HepG2 (cell line): ENCODE data around the gene TSN. TPM values are rescaled to one million over a fixed set of nuclear protein-coding genes. Genes with fewer than 3 reads are reported as not detected.

Experiments used
- ADNP ChIP-seq: sonication (generic); formaldehyde crosslinking; IDR thresholded peaks from 2 replicates; pipeline ENCODE4 v1.4.0; 2020; ENCODE audit warnings: missing genetic modification reagents
- ATAD3A ChIP-seq: sonication (generic); formaldehyde crosslinking; IDR thresholded peaks from 2 replicates; pipeline ENCODE4 v1.4.0; 2020; ENCODE audit warnings: missing genetic modification reagents
- BORCS8-MEF2B ChIP-seq: sonication (generic); formaldehyde crosslinking; IDR thresholded peaks from 2 replicates; pipeline ENCODE4 v1.8.0; 2022; ENCODE audit warnings: mild to moderate bottlenecking, missing genetic modification reagents
- CBX2 ChIP-seq, 2 experiments: fragments of 200-600 bp in 1 of 2; sonication (generic); formaldehyde crosslinking in 1 of 2; IDR thresholded peaks; 2 replicates each; pipeline versions ENCODE4 v1.7.0 to v1.8.1; 2018 to 2022; ENCODE audit warnings: low read depth in 2 of 2, low read length in 1 of 2, mild to moderate bottlenecking in 1 of 2, missing genetic modification reagents in 1 of 2
- ESRRA ChIP-seq: sonication (generic); formaldehyde crosslinking; IDR thresholded peaks from 2 replicates; pipeline ENCODE4 v1.5.1; 2020; ENCODE audit warnings: mild to moderate bottlenecking, low read depth, missing genetic modification reagents
- JUN ChIP-seq: sonication (generic); formaldehyde crosslinking; IDR thresholded peaks from 2 replicates; pipeline ENCODE4 v1.4.0; 2020; ENCODE audit warnings: mild to moderate bottlenecking, missing genetic modification reagents
- NKX3-1 ChIP-seq: sonication (generic); formaldehyde crosslinking; IDR thresholded peaks from 2 replicates; pipeline ENCODE4 v1.5.0; 2020; ENCODE audit warnings: missing genetic modification reagents
- NR3C1 ChIP-seq: sonication (generic); formaldehyde crosslinking; IDR thresholded peaks from 2 replicates; pipeline ENCODE4 v1.4.0; 2020; ENCODE audit warnings: missing genetic modification reagents
- POLR2A ChIP-seq, 2 experiments: IDR thresholded peaks; 2 replicates each; pipeline ENCODE4 v1.6.1; 2011; ENCODE audit warnings: low read depth in 2 of 2, low read length in 2 of 2, mild to moderate bottlenecking in 1 of 2, moderate library complexity in 1 of 2; ENCODE audit not compliant: insufficient read depth in 1 of 2
- PRMT3 ChIP-seq: sonication (generic); formaldehyde crosslinking; IDR thresholded peaks from 2 replicates; pipeline ENCODE4 v1.8.1; 2022; ENCODE audit warnings: low read depth, mild to moderate bottlenecking, moderate library complexity, missing genetic modification reagents, borderline replicate concordance
- RFX1 ChIP-seq: fragments of 450-650 bp; IDR thresholded peaks from 2 replicates; pipeline ENCODE4 v1.6.1; 2017
- SIX1 ChIP-seq: sonication (generic); formaldehyde crosslinking; IDR thresholded peaks from 2 replicates; pipeline ENCODE4 v1.4.0; 2020; ENCODE audit warnings: missing genetic modification reagents, borderline replicate concordance
- SSRP1 ChIP-seq: IDR thresholded peaks from 2 replicates; pipeline ENCODE4 v1.6.1; 2016; ENCODE audit warnings: control low read depth
- TP53 ChIP-seq: sonication (generic); formaldehyde crosslinking; conservative IDR thresholded peaks from 2 replicates; pipeline ENCODE4 v1.4.0; 2020; ENCODE audit warnings: missing genetic modification reagents
- ZBTB7B ChIP-seq: sonication (generic); formaldehyde crosslinking; IDR thresholded peaks from 2 replicates; pipeline ENCODE4 v1.4.0; 2020; ENCODE audit warnings: missing genetic modification reagents
- ZC3H4 ChIP-seq: sonication (generic); formaldehyde crosslinking; IDR thresholded peaks from 2 replicates; pipeline ENCODE4 v1.4.0; 2020; ENCODE audit warnings: missing genetic modification reagents, borderline replicate concordance
- ZHX1 ChIP-seq: sonication (generic); formaldehyde crosslinking; IDR thresholded peaks from 2 replicates; pipeline ENCODE4 v1.8.1; 2022; ENCODE audit warnings: low read depth, mild to moderate bottlenecking, missing genetic modification reagents
- ZNF253 ChIP-seq: sonication (generic); formaldehyde crosslinking; IDR thresholded peaks from 2 replicates; pipeline ENCODE4 v1.8.0; 2022; ENCODE audit warnings: mild to moderate bottlenecking, missing genetic modification reagents, borderline replicate concordance
- ZNF362 ChIP-seq: sonication (generic); formaldehyde crosslinking; IDR thresholded peaks from 2 replicates; pipeline ENCODE4 v1.4.0; 2020; ENCODE audit warnings: missing genetic modification reagents, mild to moderate bottlenecking, borderline replicate concordance
- ZNF564 ChIP-seq: sonication (generic); formaldehyde crosslinking; IDR thresholded peaks from 2 replicates; pipeline ENCODE4 v1.8.1; 2023; ENCODE audit warnings: mild to moderate bottlenecking, missing genetic modification reagents
- ZSCAN21 ChIP-seq: sonication (generic); formaldehyde crosslinking; IDR thresholded peaks from 2 replicates; pipeline ENCODE4 v1.8.0; 2022; ENCODE audit warnings: mild to moderate bottlenecking, missing genetic modification reagents, moderate library complexity, borderline replicate concordance
- polyA plus RNA-seq, 8 experiments: library from polyadenylated mRNA; depleted of rRNA in 3 of 8; stranded (reverse) in 7 of 8; unstranded in 1 of 8; fragments of >200 nt; fragmentation: Illumina TruSeq in 4 of 8; extraction: Trizol in 4 of 8; gene quantifications; 2 replicates each; pipeline versions ENCODE4 v1.2.1 to v1.2.3, GENCODE V29; 2011 to 2016; ENCODE audit warnings: low read depth in 4 of 8, missing spikeins in 1 of 8, mixed read lengths in 1 of 8; ENCODE audit not compliant: insufficient read depth in 1 of 8
- total RNA-seq, 5 experiments: library from RNA; depleted of rRNA; stranded (reverse); fragments of >200 nt; fragmentation: Illumina TruSeq; extraction: Trizol; gene quantifications; 2 replicates each; pipeline ENCODE4 v1.2.3, GENCODE V29; 2016; ENCODE audit warnings: low read depth in 1 of 5
- TF ChIP-seq, protein P1 (sequence below): sonication (generic); formaldehyde crosslinking; IDR thresholded peaks from 2 replicates; pipeline ENCODE4 v1.4.0; 2020; ENCODE audit warnings: missing genetic modification reagents, borderline replicate concordance
- TF ChIP-seq, protein P2 (sequence below): sonication (generic); formaldehyde crosslinking; conservative IDR thresholded peaks from 2 replicates; pipeline ENCODE4 v1.4.0; 2020; ENCODE audit warnings: missing genetic modification reagents

The TSN gene
- total and polyA plus RNA-seq, 2 of the 13 experiments (the other 11 are each of a cell fraction or from before 2014, with no cell fraction given) = 56.4 to 115 TPM

GRCh38 chr2:121707344-121707919, 48.0 kb upstream of the TSN start (continued):
- TF ChIP-seq ZNF362 (no peak), BORCS8-MEF2B (CRISPR knock-in tag) (0 out of 2 replicates have a peak, but pooled peaks have one; percentile 9), NR3C1 (CRISPR knock-in tag) (no peak), ESRRA (CRISPR knock-in tag) (no peak), SSRP1 (CRISPR knock-in tag) (no peak), JUN (CRISPR knock-in tag) (no peak), ZC3H4 (CRISPR knock-in tag) (no peak), CBX2 (IDR thresholded peaks at IDR 0.05; ENCODE audit: low read depth, low read length) (no peak), CBX2 (CRISPR knock-in tag; IDR thresholded peaks at IDR 0.05; ENCODE audit: low read depth) (no peak), PRMT3 (CRISPR knock-in tag) (no peak), ZNF564 (no peak), SIX1 (no peak), TP53 (CRISPR knock-in tag) (no peak), POLR2A (IDR thresholded peaks at IDR 0.05; ENCODE audit: insufficient read depth in 1 of 2, low read depth in 2 of 2, low read length in 2 of 2) (no peak), ATAD3A (CRISPR knock-in tag) (no peak), ZSCAN21 (CRISPR knock-in tag) (no peak), ADNP (CRISPR knock-in tag) (no peak), ZBTB7B (CRISPR knock-in tag) (0 out of 2 replicates have a peak, but pooled peaks have one; percentile 40), ZHX1 (0 out of 2 replicates have a peak, but pooled peaks have one; percentile 39), RFX1 (no peak), ZNF253 (no peak), NKX3-1 (no peak)
- TF ChIP-seq, protein P1, sequence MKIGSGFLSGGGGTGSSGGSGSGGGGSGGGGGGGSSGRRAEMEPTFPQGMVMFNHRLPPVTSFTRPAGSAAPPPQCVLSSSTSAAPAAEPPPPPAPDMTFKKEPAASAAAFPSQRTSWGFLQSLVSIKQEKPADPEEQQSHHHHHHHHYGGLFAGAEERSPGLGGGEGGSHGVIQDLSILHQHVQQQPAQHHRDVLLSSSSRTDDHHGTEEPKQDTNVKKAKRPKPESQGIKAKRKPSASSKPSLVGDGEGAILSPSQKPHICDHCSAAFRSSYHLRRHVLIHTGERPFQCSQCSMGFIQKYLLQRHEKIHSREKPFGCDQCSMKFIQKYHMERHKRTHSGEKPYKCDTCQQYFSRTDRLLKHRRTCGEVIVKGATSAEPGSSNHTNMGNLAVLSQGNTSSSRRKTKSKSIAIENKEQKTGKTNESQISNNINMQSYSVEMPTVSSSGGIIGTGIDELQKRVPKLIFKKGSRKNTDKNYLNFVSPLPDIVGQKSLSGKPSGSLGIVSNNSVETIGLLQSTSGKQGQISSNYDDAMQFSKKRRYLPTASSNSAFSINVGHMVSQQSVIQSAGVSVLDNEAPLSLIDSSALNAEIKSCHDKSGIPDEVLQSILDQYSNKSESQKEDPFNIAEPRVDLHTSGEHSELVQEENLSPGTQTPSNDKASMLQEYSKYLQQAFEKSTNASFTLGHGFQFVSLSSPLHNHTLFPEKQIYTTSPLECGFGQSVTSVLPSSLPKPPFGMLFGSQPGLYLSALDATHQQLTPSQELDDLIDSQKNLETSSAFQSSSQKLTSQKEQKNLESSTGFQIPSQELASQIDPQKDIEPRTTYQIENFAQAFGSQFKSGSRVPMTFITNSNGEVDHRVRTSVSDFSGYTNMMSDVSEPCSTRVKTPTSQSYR (CRISPR knock-in tag) = no peak
- TF ChIP-seq, protein P2, sequence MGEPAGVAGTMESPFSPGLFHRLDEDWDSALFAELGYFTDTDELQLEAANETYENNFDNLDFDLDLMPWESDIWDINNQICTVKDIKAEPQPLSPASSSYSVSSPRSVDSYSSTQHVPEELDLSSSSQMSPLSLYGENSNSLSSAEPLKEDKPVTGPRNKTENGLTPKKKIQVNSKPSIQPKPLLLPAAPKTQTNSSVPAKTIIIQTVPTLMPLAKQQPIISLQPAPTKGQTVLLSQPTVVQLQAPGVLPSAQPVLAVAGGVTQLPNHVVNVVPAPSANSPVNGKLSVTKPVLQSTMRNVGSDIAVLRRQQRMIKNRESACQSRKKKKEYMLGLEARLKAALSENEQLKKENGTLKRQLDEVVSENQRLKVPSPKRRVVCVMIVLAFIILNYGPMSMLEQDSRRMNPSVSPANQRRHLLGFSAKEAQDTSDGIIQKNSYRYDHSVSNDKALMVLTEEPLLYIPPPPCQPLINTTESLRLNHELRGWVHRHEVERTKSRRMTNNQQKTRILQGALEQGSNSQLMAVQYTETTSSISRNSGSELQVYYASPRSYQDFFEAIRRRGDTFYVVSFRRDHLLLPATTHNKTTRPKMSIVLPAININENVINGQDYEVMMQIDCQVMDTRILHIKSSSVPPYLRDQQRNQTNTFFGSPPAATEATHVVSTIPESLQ (CRISPR knock-in tag) = no peak
